ENCODE data around the gene ZNF367. TPM values are rescaled to one million over a fixed set of nuclear protein-coding genes. Genes with fewer than 3 reads are reported as not detected.

Gene ZNF367
- total RNA-seq, 6 experiments from 2014 or later, result 6.1 to 12.2 (median 11.5) TPM

GRCh38 chr9:96398582-96399324, 19.4 kb downstream of the ZNF367 start:
- Mint-ChIP-seq H3K36me3 (ENCODE audit: low read depth) (peaks cover 15% of the 10 kb centered on the region), H3K27me3 (ENCODE audit: insufficient read depth) (no peaks in the 10 kb centered on the region), H3K9me3 (peaks cover 9% of the 10 kb centered on the region), H3K27ac (peak overlapping the region; percentile 40), H3K4me1 (ENCODE audit: low read depth) (peaks cover 7% of the 10 kb centered on the region; the same call in 1 of the 2 replicates), H3K4me3 (no peak overlapping the region)
- DNase-seq, result no peak
- no peak for TF ChIP-seq CTCF (IDR thresholded peaks at IDR 0.05)

DNA sequence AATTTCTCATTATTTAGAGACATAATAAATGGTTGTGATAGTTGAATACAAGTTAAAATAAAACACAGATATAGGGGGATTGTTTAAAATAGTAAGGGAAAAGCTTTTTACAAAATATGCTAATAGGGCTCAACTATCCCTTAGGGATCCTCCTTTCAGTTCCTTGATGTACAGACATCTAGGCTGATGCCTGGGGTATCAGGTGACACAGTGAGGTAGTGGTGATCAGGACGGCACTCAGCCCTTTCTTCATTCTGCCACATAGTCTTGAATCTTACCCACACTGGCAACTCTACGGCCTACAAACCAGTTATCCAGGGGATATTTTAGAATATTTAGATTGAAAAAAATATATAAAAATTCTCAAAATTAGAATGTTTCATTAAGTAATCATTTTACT, 22.2 kb downstream of the ZNF367 start:
- Mint-ChIP-seq H3K4me3 (no peak overlapping the region), H3K27ac (no peak overlapping the region), H3K9me3 (peaks cover 7% of the 10 kb centered on the region), H3K4me1 (ENCODE audit: low read depth) (peaks cover 7% of the 10 kb centered on the region; the same call in 1 of the 2 replicates), H3K36me3 (ENCODE audit: low read depth) (peaks cover 18% of the 10 kb centered on the region), H3K27me3 (ENCODE audit: insufficient read depth) (no peaks in the 10 kb centered on the region)
- no peak for TF ChIP-seq CTCF (IDR thresholded peaks at IDR 0.05)
- DNase-seq, result no peak

DNA sequence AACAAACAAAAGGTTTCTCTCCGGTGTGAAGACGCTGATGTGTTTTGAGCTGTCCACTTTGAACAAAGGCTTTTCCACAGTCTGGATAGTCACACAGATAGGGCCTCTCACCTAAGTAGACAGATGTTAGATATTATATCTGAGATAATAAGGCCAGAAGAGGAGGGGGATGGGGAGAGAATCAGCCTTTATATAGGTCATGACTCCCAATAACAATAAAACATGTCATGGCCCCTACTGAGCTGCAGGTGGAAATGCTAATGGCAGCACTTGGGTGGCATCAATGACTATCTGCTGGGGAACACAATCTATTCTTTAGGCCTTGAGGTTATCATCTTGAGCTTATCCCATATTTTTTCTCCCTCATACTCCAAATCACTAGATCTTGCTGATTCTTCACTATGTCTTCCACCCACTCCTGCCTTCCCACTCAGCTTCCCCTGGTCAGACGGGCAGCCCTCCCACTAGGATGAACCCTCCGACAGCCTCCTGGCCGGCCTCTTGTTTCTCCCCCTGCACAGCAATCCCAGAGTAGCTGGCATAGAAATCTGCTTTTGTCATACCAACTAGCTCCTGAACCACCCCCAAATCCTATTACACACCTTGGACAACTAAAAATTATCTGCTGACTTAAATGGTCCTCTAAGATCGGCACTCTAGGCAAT, 23.2 kb downstream of the ZNF367 start:
- Mint-ChIP-seq H3K4me3 (no peak overlapping the region), H3K36me3 (ENCODE audit: low read depth) (peaks cover 9% of the 10 kb centered on the region), H3K9me3 (no peaks in the 10 kb centered on the region), H3K27ac (no peak overlapping the region), H3K27me3 (ENCODE audit: insufficient read depth) (no peaks in the 10 kb centered on the region), H3K4me1 (ENCODE audit: low read depth) (peaks cover 7% of the 10 kb centered on the region; the same call in 1 of the 2 replicates)
- DNase-seq, result no peak
- TF ChIP-seq CTCF (IDR thresholded peaks at IDR 0.05), result no peak

GRCh38 chr9:96392263-96392662, 25.9 kb downstream of the ZNF367 start:
- H3K27ac Mint-ChIP-seq, result no peak overlapping the region
- H3K4me3 Mint-ChIP-seq, result no peak overlapping the region

More at GRCh38 chr9:96392263-96392662, 25.9 kb downstream of the ZNF367 start:
- no peak for TF ChIP-seq CTCF (IDR thresholded peaks at IDR 0.05)
- H3K36me3 Mint-ChIP-seq (ENCODE audit: low read depth), result peaks cover 5% of the 10 kb centered on the region; the same call in 1 of the 2 replicates
- no peaks in the 10 kb centered on the region for H3K27me3 Mint-ChIP-seq (ENCODE audit: insufficient read depth)
- H3K9me3 Mint-ChIP-seq, result no peaks in the 10 kb centered on the region
- no peaks in the 10 kb centered on the region for H3K4me1 Mint-ChIP-seq (ENCODE audit: low read depth)
- DNase-seq, result no peak
